GM19023 (cell line): ENCODE results near the gene LRRTM4.
"Not testable (repeated sequence)": the region's sequence is repeated elsewhere in the genome, so short reads cannot be mapped to it uniquely, and the experiment has no call there.

ENCODE experiments used
- ATAC-seq: cut with Tn5 transposase; IDR thresholded peaks from one replicate; pipeline ENCODE4 v1.9.1; 2021; ENCODE audit warnings: mild to moderate bottlenecking, moderate library complexity; ENCODE audit not compliant: unreplicated experiment

Gene LRRTM4

GRCh38 chr2:76760367-76760704 lies 761.8 kb downstream of the LRRTM4 start:
- ATAC-seq: no peak

- ATAC-seq: no peak
These were observed 762.4 kb downstream of the LRRTM4 start for GRCh38 chr2:76759634-76760366.

- no peak for ATAC-seq
These were observed 769.7 kb downstream of the LRRTM4 start for GRCh38 chr2:76752506-76752905.

GRCh38 chr2:76749858-76750257 lies 772.3 kb downstream of the LRRTM4 start:
- no peak for ATAC-seq

- ATAC-seq: no peak
These were observed 773.4 kb downstream of the LRRTM4 start for GRCh38 chr2:76748581-76749296.

GRCh38 chr2:76745605-76746004 lies 776.6 kb downstream of the LRRTM4 start:
- ATAC-seq: no peak

GRCh38 chr2:76737607-76738006 lies 784.6 kb downstream of the LRRTM4 start:
- ATAC-seq: no peak

- no peak for ATAC-seq
These were observed 788.4 kb downstream of the LRRTM4 start for GRCh38 chr2:76733736-76734135.

GRCh38 chr2:76731157-76731556 lies 791.0 kb downstream of the LRRTM4 start:
- no peak for ATAC-seq

- no peak for ATAC-seq
These were observed 792.2 kb downstream of the LRRTM4 start for GRCh38 chr2:76730021-76730420.

GRCh38 chr2:76721226-76721625 lies 801.0 kb downstream of the LRRTM4 start:
- ATAC-seq: no peak

- no peak for ATAC-seq
These were observed 808.9 kb downstream of the LRRTM4 start for GRCh38 chr2:76713312-76713711.

- ATAC-seq: no peak
These were observed 810.7 kb downstream of the LRRTM4 start for GRCh38 chr2:76711490-76711889.

GRCh38 chr2:76700894-76701293 lies 821.3 kb downstream of the LRRTM4 start:
- no peak for ATAC-seq

- ATAC-seq: not testable (repeated sequence)
These were observed 824.0 kb downstream of the LRRTM4 start for GRCh38 chr2:76697998-76698713.
